ENCODE data around the gene KRTAP10-2.

The KRTAP10-2 gene

DNA sequence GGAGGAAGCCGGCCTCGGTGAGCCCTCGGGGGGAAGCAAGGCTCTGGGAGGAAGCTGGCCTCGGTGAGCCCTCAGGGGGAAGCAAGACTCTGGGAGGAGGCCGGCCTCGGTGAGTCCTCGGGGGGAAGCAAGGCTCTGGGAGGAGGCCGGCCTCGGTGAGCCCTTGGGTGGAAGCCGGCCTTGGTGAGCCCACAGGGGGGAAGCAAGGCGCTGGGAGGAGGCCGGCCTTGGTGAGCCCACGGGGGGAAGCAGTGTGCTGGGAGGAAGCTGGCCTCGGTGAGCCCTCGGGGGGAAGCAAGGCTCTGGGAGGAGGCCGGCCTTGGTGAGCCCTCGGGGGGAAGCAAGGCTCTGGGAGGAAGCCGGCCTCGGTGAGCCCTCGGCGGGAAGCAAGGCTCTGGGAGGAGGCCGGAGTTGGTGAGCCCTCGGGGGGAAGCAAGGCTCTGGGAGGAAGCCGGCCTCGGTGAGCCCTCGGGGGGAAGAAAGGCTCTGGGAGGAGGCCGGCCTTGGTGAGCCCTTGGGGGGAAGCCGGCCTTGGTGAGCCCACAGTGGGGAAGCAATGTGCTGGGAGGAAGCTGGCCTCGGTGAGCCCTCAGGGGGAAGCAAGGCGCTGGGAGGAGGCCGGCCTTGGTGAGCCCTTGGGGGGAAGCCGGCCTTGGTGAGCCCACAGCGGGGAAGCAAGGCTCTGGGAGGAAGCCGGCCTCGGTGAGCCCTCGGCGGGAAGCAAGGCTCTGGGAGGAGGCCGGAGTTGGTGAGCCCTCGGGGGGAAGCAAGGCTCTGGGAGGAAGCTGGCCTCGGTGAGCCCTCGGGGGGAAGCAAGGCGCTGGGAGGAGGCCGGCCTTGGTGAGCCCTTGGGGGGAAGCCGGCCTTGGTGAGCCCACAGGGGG is 48.1 kb downstream of the KRTAP10-2 start:
- in situ Hi-C loops (cut with HindIII; ENCODE audit: low sequenced_read_pairs), result loop anchor here (10.0 kb wide), 1 partner anchor 302 kb away; the partner anchor contains the start of gene UBE2G2

GRCh38 chr21:44502171-44502958 is 48.9 kb downstream of the KRTAP10-2 start:
- in situ Hi-C loops (cut with HindIII; ENCODE audit: low sequenced_read_pairs), result loop anchor here (10.0 kb wide), 1 partner anchor 302 kb away; the partner anchor contains the start of gene UBE2G2
